ENCODE results near the gene ADRA2C. TPM values are rescaled to one million over a fixed set of nuclear protein-coding genes. Genes with fewer than 3 reads are reported as not detected.

The ADRA2C gene
- polyA plus RNA-seq, 2 of the 4 experiments (the other 2 are of a cell fraction) = 1.9 to 4.1 TPM

DNA sequence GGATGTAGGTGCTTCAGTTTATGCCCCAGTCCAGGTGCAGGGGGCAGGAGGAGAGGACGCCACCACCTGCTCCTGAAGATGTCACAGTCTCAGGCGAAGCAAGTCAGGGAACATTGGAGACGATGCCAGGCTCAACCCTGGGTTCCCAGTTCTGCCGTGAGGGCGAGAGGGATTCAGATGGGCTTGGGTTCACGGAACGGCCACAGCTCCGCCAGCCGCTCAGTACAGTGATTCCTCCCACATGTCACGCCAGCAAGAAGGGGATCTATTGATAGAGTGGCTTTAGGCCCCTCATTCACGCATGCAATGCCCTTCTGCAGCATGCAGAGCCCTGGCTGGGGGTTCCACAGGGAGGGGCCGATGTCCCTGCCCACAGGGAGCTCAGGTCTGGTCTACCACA lies 34.2 kb downstream of the ADRA2C start:
- WGBS (ENCODE audit: missing lambda C conversion rate) = 40% methylated on average over 6 of the region's 12 CpGs
- Histone ChIP-seq H3K4me2 (no peak overlapping the region), H3K27ac (no peak overlapping the region), H3K9me3 (no peaks in the 10 kb centered on the region), H3K4me1 (no peaks in the 10 kb centered on the region), H3K4me3 (no peak overlapping the region)
- ATAC-seq = no peak
- no peak for FAIRE-seq
- CTCF ChIA-PET = interaction anchor here (1.2 kb wide), 1 partner anchor 35 kb away, joined by 3 read pairs; no protein-coding TSS in a partner anchor
- TF ChIP-seq EHMT2 (IDR thresholded peaks at IDR 0.05; ENCODE audit: low read depth) = no peak
- TF ChIP-seq CBX2 (IDR thresholded peaks at IDR 0.05; ENCODE audit: borderline replicate concordance, low read depth) = no peak
- TF ChIP-seq HOXB13 (CRISPR knock-in tag; IDR thresholded peaks at IDR 0.05; ENCODE audit: low read depth) = no peak
- TF ChIP-seq RFX5 (IDR thresholded peaks at IDR 0.05) = no peak
- TF ChIP-seq SREBF2 (IDR thresholded peaks at IDR 0.05) = no peak
- no peak for TF ChIP-seq RNF2 (IDR thresholded peaks at IDR 0.05; ENCODE audit: borderline replicate concordance, low read depth)
- DNase-seq (ENCODE audit: low read depth in 1 of 2, low spot score in 1 of 2) = no peak
- POLR2A ChIA-PET = no interaction called here

DNA sequence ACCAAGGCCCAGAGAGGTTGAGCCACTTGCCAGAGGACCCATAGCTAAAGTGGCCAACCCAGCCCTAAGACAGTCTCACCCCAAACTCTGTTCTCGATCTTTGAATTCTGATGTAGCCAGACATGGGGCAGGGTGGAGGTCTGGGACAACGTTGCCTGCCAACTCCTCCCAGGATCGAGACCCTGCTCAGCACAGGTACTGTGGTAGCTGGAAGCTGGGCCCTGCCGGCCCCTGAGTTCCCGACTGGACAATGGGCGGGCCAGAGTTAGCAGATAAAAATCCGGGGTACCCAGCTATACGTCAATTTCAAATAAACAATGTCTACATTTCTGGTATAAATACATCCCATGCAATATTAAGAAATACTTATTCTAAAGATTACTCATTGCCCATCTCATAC lies 35.3 kb downstream of the ADRA2C start:
- DNase-seq (ENCODE audit: low read depth in 1 of 2, low spot score in 1 of 2) (no peak), FAIRE-seq (no peak), ATAC-seq (no peak)
- WGBS (ENCODE audit: missing lambda C conversion rate) = 39% methylated on average over 5 of the region's 8 CpGs
- no peak overlapping the region for H3K27ac ChIP-seq
- H3K9me3 ChIP-seq = no peaks in the 10 kb centered on the region
- no peak overlapping the region for H3K4me3 ChIP-seq
- POLR2A ChIA-PET = no interaction called here
- CTCF ChIA-PET = interaction anchor here (1.2 kb wide), 1 partner anchor 79 kb away, joined by 3 read pairs; no protein-coding TSS in a partner anchor
- TF ChIP-seq RCOR1 (IDR thresholded peaks at IDR 0.05; ENCODE audit: low read depth, low read length) (no peak), HEYL (CRISPR knock-in tag; IDR thresholded peaks at IDR 0.05) (no peak), FOSL2 (IDR thresholded peaks at IDR 0.05) (no peak), FOSL2 (CRISPR knock-in tag; IDR thresholded peaks at IDR 0.05) (no peak), TFCP2L1 (CRISPR knock-in tag; IDR thresholded peaks at IDR 0.05) (no peak), CEBPB (IDR thresholded peaks at IDR 0.05) (no peak), MYC (IDR thresholded peaks at IDR 0.05; ENCODE audit: borderline replicate concordance, low read length) (no peak), CHD2 (IDR thresholded peaks at IDR 0.05; ENCODE audit: low read length, partially characterized antibody) (no peak), KDM5A (IDR thresholded peaks at IDR 0.05) (no peak), HOXA7 (CRISPR knock-in tag; IDR thresholded peaks at IDR 0.05) (no peak), JUNB (IDR thresholded peaks at IDR 0.05) (no peak), PHF8 (IDR thresholded peaks at IDR 0.05; ENCODE audit: borderline replicate concordance, low read depth) (no peak), RAD21 (conservative IDR thresholded peaks at IDR 0.05 in 1 of 2, IDR thresholded peaks at IDR 0.05 in 1 of 2) (no peak), NPAS2 (CRISPR knock-in tag; IDR thresholded peaks at IDR 0.05; ENCODE audit: borderline replicate concordance) (no peak), TP53 (CRISPR knock-in tag; IDR thresholded peaks at IDR 0.05) (no peak), RARB (CRISPR knock-in tag; IDR thresholded peaks at IDR 0.05) (no peak), MAZ (IDR thresholded peaks at IDR 0.05; ENCODE audit: borderline replicate concordance, low read depth, low read length) (no peak), JUN (IDR thresholded peaks at IDR 0.05) (no peak)
- TF ChIP-seq, protein P1, sequence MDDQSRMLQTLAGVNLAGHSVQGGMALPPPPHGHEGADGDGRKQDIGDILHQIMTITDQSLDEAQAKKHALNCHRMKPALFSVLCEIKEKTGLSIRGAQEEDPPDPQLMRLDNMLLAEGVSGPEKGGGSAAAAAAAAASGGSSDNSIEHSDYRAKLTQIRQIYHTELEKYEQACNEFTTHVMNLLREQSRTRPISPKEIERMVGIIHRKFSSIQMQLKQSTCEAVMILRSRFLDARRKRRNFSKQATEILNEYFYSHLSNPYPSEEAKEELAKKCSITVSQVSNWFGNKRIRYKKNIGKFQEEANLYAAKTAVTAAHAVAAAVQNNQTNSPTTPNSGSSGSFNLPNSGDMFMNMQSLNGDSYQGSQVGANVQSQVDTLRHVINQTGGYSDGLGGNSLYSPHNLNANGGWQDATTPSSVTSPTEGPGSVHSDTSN (IDR thresholded peaks at IDR 0.05) = no peak
- TF ChIP-seq, protein P2, sequence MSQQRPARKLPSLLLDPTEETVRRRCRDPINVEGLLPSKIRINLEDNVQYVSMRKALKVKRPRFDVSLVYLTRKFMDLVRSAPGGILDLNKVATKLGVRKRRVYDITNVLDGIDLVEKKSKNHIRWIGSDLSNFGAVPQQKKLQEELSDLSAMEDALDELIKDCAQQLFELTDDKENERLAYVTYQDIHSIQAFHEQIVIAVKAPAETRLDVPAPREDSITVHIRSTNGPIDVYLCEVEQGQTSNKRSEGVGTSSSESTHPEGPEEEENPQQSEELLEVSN (IDR thresholded peaks at IDR 0.05; ENCODE audit: borderline replicate concordance, low read depth) = no peak
- TF ChIP-seq, protein P3, sequence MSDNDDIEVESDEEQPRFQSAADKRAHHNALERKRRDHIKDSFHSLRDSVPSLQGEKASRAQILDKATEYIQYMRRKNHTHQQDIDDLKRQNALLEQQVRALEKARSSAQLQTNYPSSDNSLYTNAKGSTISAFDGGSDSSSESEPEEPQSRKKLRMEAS (IDR thresholded peaks at IDR 0.05) = no peak
- no peaks in the 10 kb centered on the region for H3K4me1 ChIP-seq
- H3K4me2 ChIP-seq = no peak overlapping the region
